ENCODE data around the gene DDX1. TPM values are rescaled to one million over a fixed set of nuclear protein-coding genes. Genes with fewer than 3 reads are reported as not detected.

The DDX1 gene
- total RNA-seq, 1 experiment from 2014 or later: 120 TPM

DNA sequence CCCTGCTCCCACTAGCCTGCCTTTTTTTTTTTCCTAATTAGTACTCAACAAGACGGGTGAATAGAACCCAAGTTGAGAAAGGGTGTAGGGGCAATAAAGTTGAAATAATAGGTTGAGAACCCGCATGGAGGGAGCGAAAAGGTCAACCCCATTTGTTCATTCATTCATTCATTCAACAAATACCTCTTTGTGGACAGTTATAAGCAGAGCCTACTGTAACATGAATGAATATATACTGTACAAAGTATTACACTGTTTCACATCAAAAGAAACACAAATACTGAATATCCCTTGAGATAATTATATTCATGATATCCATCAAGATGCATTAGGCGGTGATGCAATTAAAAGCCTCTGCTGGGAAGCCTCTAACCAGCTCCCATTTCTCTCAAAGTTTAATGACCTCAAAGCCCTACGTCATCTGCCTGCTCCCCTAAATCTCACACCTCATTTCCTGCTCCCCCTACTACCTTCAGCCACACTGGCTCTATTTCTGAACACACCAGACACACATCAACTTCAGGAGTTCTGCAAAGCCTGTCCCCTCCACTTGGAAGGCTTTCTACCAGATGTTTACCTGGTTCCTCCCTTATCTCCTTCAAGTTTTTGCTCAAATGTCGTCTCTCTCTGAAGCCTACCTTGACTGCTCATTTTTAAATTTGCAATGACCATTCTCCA is 29.2 kb upstream of the DDX1 start:
- DNase-seq (ENCODE audit: low spot score): no peak

GRCh38 chr2:15563227-15564100 is 28.2 kb upstream of the DDX1 start:
- no peak for DNase-seq (ENCODE audit: low spot score)

DNA sequence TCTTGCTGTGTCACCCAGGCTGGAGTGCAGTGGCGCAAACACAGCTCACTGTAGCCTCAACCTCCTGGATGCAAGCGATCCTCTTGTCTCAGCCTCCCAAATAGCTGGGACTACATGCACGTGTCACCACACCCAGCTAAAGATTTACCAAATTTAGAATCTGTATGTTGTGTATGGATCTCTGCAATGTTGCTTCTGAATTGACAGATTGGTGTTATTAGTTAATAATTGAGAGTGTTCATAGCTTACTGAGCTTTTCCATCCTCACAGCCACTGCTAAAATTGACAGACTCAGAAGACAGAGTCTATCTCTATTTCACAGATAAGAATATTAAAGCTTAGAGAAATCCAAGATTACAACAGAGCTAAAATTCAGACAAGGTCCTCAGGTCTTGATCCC is 26.3 kb upstream of the DDX1 start:
- DNase-seq (ENCODE audit: low spot score): no peak

DNA sequence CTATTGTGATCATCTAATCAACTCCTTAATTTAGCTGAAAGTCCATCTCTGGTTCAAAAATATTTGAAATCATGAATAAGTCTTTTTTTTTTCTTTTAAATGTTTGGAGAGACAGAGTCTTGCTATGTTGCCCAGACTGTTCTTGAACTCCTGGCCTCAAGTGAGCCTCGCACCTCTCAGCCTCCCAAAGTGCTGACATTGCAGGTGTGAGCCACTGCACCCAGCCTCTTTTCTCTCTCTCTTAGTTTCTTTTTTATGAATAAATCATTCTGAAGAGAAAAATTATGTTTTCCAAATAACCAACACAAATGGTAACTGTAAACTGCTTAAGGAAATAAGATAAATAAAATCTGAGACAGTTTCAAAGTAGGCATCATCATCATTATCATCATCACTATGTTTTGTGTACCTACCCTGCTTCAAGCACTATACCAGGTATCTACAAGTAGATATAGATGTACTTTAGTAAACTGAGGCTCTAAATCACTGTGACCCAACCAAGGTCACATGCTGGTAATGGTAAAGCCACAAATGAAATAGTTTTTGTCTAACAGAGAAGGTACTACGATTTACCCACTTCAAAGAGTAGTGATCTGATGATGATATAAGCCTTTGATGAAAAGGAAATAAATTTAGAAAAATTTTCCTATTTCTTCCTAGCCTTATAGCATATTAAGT is 25.5 kb upstream of the DDX1 start:
- no peak for DNase-seq (ENCODE audit: low spot score)

- DNase-seq (ENCODE audit: low spot score): no peak
Measured at GRCh38 chr2:15566912-15567311, 24.8 kb upstream of the DDX1 start.

GRCh38 chr2:15568874-15569273 is 22.8 kb upstream of the DDX1 start:
- no peak for DNase-seq (ENCODE audit: low spot score)

DNA sequence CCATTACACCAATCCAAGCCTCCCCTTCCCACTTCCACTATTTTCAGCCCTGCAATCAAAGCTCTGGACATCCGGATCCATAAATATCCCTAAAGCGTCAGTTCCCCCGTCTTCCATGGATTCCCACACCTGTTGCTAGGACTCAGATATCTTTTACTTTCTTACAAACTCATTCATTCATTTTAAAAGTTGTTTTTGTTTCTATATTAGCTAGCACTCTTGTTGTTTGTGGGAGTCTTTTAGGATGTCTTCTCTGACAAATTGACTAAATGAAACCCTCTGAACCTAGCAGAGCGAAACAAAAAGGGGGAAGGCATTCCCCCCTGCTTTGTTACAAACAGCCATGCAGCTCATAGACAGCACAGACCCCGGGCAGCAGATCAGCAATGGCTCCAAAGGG is 21.6 kb upstream of the DDX1 start:
- no peak for DNase-seq (ENCODE audit: low spot score)

- DNase-seq (ENCODE audit: low spot score): no peak
Measured at GRCh38 chr2:15571729-15572128, 19.9 kb upstream of the DDX1 start.

DNA sequence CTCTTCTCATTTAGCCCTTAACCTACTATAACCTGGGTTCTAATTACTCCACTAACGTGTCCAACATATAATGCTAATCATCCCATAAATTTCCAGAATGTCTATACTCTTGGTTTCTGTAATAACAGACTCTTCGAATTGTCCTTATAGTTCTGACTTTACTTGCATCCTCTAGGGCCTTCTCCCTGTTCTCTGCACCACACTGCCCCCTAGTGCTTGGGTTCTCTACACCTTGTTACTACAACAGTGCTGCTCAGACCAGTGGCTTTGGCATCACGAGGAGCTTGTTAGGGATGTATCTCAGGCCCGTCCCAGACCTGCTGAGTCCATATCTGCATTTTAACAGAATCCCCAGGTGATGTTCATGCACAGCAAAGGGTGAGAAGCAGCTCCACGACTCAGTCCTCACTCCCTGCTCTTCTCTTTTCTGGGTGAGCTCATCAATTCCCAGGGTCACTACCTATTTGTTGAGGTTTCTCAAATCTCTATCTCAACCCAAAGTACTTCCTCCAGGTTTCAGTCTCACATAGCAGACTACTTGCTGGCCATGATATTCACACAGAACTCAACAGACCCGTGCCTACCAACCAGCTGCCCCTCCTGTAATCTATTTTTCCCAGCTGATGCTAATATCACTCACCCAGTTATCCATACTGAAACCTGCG is 14.5 kb upstream of the DDX1 start:
- peak; percentile 82 for DNase-seq (ENCODE audit: low spot score)

DNA sequence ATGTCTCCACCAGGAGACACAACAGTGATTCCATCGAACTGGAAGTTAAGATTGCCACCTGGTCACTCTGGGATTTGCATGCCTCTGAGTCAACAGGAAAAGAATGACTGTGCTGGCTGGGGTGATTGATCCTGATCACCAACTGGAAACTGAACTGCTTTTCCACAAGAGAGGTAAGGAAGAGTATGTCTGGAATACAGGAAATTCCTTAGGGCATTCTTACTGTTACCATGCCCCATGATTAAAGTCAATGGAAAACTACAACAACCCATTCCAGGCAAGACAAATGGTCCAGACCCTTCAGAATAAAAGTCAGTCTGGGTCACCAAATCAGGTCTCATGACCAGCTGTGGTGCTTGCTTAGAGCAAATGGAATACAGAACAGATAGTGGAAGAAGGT is 12.0 kb upstream of the DDX1 start:
- peak; percentile 7 for DNase-seq (ENCODE audit: low spot score)

DNA sequence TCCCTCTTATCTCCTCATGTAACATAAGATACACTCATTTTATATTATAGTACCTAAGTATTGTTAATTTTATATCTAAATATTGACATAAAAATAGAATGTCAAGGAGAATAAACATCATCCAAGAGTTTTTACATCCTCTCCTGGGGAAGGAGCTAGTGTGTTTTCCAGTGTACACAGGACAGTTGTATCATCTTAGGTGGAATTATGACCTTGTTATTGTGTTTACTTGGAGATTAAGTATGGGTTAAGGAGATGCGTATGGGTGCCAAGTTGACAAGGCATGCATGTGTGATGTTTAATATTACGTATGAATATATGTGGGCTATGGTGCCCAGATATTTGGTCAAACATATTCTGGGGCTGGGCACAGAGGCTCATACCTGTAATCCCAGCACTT is 11.2 kb upstream of the DDX1 start:
- no peak for DNase-seq (ENCODE audit: low spot score)

GRCh38 chr2:15582710-15583357 is 8.8 kb upstream of the DDX1 start:
- no peak for DNase-seq (ENCODE audit: low spot score)

GRCh38 chr2:15583826-15584225 is 7.8 kb upstream of the DDX1 start:
- no peak for DNase-seq (ENCODE audit: low spot score)

GRCh38 chr2:15584316-15584715 is 7.4 kb upstream of the DDX1 start:
- DNase-seq (ENCODE audit: low spot score): no peak

GRCh38 chr2:15584767-15585469 is 6.8 kb upstream of the DDX1 start:
- peak; percentile 51 for DNase-seq (ENCODE audit: low spot score)

- DNase-seq (ENCODE audit: low spot score): peak; percentile 59
Measured at GRCh38 chr2:15588329-15588919, 3.2 kb upstream of the DDX1 start.

GRCh38 chr2:15591373-15591691 is 336 bp upstream of the DDX1 start:
- DNase-seq (ENCODE audit: low spot score): no peak

GRCh38 chr2:15593327-15593705 is 1.6 kb downstream of the DDX1 start:
- DNase-seq (ENCODE audit: low spot score): no peak

- DNase-seq (ENCODE audit: low spot score): no peak
Measured at GRCh38 chr2:15594291-15595256, 2.9 kb downstream of the DDX1 start.
